K562 (cell line): ENCODE data around the gene GIGYF2.

Experiments used
- JUN ChIP-seq, 2 experiments: sonication (generic) in 1 of 2; formaldehyde crosslinking in 1 of 2; IDR thresholded peaks; 2 replicates each; pipeline versions ENCODE4 v1.6.1 to v1.8.0; 2012 to 2022; ENCODE audit warnings: borderline replicate concordance in 2 of 2, mild to moderate bottlenecking in 2 of 2, improper control_type of control experiment in 1 of 2, low read depth in 1 of 2, low read length in 1 of 2, missing genetic modification reagents in 1 of 2
- JUND ChIP-seq, 2 experiments: IDR thresholded peaks; 2 replicates in 1 of 2; 3 replicates in 1 of 2; pipeline ENCODE4 v1.6.1; 2011; ENCODE audit warnings: borderline replicate concordance in 2 of 2, low read depth in 2 of 2, low read length in 2 of 2, improper control_type of control experiment in 1 of 2, missing biosample characterization in 1 of 2, missing genetic modification characterization in 1 of 2, missing genetic modification reagents in 1 of 2
- KDM1A ChIP-seq, 2 experiments: fragments of 450-650 bp; IDR thresholded peaks; 2 replicates each; pipeline ENCODE4 v1.6.1; 2016; ENCODE audit warnings: mild to moderate bottlenecking in 2 of 2
- POLR2A ChIP-seq: fragments of 450-650 bp; conservative IDR thresholded peaks from 2 replicates; pipeline ENCODE4 v1.6.1; 2016
- RCOR1 ChIP-seq, 2 experiments: IDR thresholded peaks; 2 replicates each; pipeline ENCODE4 v1.6.1; 2012; ENCODE audit warnings: low read depth in 2 of 2, low read length in 2 of 2, borderline replicate concordance in 1 of 2, improper control_type of control experiment in 1 of 2
- ZNF232 ChIP-seq: sonication (generic); formaldehyde crosslinking; IDR thresholded peaks from 2 replicates; pipeline ENCODE4 v1.8.0; 2022; ENCODE audit warnings: mild to moderate bottlenecking, missing genetic modification reagents
- ZNF668 ChIP-seq: fragments of 250-450 bp; sonication (Bioruptor Pico); IDR thresholded peaks from 2 replicates; pipeline ENCODE4 v1.8.0; 2022; ENCODE audit warnings: mild to moderate bottlenecking, inconsistent platforms
- TF ChIP-seq, protein P1 (sequence below): fragments of 250-450 bp; sonication (Bioruptor Pico); IDR thresholded peaks from 2 replicates; pipeline ENCODE4 v1.8.0; 2021; ENCODE audit warnings: moderate library complexity, mild to moderate bottlenecking, inconsistent platforms
- TF ChIP-seq, protein P2 (sequence below), 2 experiments: fragments of 150-350 bp in 1 of 2; IDR thresholded peaks; 2 replicates each; pipeline ENCODE4 v1.6.1; 2012 to 2016; ENCODE audit warnings: low read depth in 2 of 2, low read length in 2 of 2, mild to moderate bottlenecking in 1 of 2, moderate library complexity in 1 of 2
- TF ChIP-seq, protein P3 (sequence below), 3 experiments: IDR thresholded peaks in 2 of 3; conservative IDR thresholded peaks in 1 of 3; 2 replicates each; pipeline ENCODE4 v1.5.1; 2011 to 2012; ENCODE audit warnings: low read length in 3 of 3, mild to moderate bottlenecking in 3 of 3, control low read depth in 2 of 3, improper control_type of control experiment in 1 of 3, inconsistent platforms in 1 of 3, low read depth in 1 of 3, mixed read lengths in 1 of 3, moderate library complexity in 1 of 3; ENCODE audit not compliant: insufficient read depth in 2 of 3
- TF ChIP-seq, protein P4 (sequence below): IDR thresholded peaks from 2 replicates; pipeline ENCODE4 v1.6.1; 2016; ENCODE audit warnings: missing genetic modification characterization, missing compliant biosample characterization

DNA sequence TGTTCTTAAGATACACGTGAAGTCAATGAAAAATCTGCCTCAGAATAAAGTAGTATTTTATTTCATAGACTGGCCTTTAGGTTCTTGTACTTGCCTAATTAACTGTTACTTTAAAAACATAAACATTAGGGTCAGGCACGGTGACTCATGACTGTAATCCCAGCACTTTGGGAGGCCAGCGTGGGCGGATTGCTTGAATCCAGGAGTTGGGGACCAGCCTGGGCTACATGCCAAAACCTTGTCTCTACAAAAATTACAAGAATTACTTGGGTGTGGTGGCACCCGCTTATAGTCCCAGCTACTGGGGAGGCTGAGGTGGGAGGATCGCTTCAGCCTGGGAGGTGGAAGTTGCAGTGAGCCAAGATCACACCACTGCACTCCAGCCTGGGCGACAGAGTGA is 157.0 kb downstream of the GIGYF2 start:
- TF ChIP-seq RCOR1 (IDR thresholded peaks at IDR 0.05; ENCODE audit: borderline replicate concordance in 1 of 2, low read depth in 2 of 2, low read length in 2 of 2) = peak in 1 of 2 experiments; percentile 46; a peak in 1 of 4 replicates
- TF ChIP-seq, protein P1, sequence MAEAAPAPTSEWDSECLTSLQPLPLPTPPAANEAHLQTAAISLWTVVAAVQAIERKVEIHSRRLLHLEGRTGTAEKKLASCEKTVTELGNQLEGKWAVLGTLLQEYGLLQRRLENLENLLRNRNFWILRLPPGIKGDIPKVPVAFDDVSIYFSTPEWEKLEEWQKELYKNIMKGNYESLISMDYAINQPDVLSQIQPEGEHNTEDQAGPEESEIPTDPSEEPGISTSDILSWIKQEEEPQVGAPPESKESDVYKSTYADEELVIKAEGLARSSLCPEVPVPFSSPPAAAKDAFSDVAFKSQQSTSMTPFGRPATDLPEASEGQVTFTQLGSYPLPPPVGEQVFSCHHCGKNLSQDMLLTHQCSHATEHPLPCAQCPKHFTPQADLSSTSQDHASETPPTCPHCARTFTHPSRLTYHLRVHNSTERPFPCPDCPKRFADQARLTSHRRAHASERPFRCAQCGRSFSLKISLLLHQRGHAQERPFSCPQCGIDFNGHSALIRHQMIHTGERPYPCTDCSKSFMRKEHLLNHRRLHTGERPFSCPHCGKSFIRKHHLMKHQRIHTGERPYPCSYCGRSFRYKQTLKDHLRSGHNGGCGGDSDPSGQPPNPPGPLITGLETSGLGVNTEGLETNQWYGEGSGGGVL = no peak
- peak; percentile 90 for TF ChIP-seq JUND (IDR thresholded peaks at IDR 0.05; ENCODE audit: borderline replicate concordance, low read depth, low read length)
- peak; percentile 70; the same call in 1 of the 3 replicates for TF ChIP-seq JUND (tag; IDR thresholded peaks at IDR 0.05; ENCODE audit: borderline replicate concordance, low read depth, low read length)
- TF ChIP-seq KDM1A (IDR thresholded peaks at IDR 0.05) = peak; percentile 45 to 55; a peak in 2 of 4 replicates
- TF ChIP-seq, protein P2, sequence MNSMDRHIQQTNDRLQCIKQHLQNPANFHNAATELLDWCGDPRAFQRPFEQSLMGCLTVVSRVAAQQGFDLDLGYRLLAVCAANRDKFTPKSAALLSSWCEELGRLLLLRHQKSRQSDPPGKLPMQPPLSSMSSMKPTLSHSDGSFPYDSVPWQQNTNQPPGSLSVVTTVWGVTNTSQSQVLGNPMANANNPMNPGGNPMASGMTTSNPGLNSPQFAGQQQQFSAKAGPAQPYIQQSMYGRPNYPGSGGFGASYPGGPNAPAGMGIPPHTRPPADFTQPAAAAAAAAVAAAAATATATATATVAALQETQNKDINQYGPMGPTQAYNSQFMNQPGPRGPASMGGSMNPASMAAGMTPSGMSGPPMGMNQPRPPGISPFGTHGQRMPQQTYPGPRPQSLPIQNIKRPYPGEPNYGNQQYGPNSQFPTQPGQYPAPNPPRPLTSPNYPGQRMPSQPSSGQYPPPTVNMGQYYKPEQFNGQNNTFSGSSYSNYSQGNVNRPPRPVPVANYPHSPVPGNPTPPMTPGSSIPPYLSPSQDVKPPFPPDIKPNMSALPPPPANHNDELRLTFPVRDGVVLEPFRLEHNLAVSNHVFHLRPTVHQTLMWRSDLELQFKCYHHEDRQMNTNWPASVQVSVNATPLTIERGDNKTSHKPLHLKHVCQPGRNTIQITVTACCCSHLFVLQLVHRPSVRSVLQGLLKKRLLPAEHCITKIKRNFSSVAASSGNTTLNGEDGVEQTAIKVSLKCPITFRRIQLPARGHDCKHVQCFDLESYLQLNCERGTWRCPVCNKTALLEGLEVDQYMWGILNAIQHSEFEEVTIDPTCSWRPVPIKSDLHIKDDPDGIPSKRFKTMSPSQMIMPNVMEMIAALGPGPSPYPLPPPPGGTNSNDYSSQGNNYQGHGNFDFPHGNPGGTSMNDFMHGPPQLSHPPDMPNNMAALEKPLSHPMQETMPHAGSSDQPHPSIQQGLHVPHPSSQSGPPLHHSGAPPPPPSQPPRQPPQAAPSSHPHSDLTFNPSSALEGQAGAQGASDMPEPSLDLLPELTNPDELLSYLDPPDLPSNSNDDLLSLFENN (IDR thresholded peaks at IDR 0.05; ENCODE audit: low read depth in 2 of 2, low read length in 2 of 2) = no peak
- no peak for TF ChIP-seq ZNF232
- TF ChIP-seq, protein P3, sequence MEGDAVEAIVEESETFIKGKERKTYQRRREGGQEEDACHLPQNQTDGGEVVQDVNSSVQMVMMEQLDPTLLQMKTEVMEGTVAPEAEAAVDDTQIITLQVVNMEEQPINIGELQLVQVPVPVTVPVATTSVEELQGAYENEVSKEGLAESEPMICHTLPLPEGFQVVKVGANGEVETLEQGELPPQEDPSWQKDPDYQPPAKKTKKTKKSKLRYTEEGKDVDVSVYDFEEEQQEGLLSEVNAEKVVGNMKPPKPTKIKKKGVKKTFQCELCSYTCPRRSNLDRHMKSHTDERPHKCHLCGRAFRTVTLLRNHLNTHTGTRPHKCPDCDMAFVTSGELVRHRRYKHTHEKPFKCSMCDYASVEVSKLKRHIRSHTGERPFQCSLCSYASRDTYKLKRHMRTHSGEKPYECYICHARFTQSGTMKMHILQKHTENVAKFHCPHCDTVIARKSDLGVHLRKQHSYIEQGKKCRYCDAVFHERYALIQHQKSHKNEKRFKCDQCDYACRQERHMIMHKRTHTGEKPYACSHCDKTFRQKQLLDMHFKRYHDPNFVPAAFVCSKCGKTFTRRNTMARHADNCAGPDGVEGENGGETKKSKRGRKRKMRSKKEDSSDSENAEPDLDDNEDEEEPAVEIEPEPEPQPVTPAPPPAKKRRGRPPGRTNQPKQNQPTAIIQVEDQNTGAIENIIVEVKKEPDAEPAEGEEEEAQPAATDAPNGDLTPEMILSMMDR (IDR thresholded peaks at IDR 0.05 in 2 of 3, conservative IDR thresholded peaks at IDR 0.05 in 1 of 3; ENCODE audit: insufficient read depth in 2 of 3, low read depth in 1 of 3, low read length in 3 of 3) = no peak
- no peak for TF ChIP-seq POLR2A
- no peak for TF ChIP-seq ZNF668 (CRISPR knock-in tag)
- TF ChIP-seq JUN (IDR thresholded peaks at IDR 0.05; ENCODE audit: borderline replicate concordance, low read depth, low read length) = 0 out of 2 replicates have a peak, but pooled peaks have one; percentile 43
- no peak for TF ChIP-seq JUN (CRISPR knock-in tag; IDR thresholded peaks at IDR 0.05; ENCODE audit: borderline replicate concordance)
- TF ChIP-seq, protein P4, sequence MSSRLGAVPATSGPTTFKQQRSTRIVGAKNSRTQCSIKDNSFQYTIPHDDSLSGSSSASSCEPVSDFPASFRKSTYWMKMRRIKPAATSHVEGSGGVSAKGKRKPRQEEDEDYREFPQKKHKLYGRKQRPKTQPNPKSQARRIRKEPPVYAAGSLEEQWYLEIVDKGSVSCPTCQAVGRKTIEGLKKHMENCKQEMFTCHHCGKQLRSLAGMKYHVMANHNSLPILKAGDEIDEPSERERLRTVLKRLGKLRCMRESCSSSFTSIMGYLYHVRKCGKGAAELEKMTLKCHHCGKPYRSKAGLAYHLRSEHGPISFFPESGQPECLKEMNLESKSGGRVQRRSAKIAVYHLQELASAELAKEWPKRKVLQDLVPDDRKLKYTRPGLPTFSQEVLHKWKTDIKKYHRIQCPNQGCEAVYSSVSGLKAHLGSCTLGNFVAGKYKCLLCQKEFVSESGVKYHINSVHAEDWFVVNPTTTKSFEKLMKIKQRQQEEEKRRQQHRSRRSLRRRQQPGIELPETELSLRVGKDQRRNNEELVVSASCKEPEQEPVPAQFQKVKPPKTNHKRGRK = no peak
